ENCODE measurements around the gene KLK2.
"Not testable (repeated sequence)": the region's sequence is repeated elsewhere in the genome, so short reads cannot be mapped to it uniquely, and the experiment has no call there.

DNA sequence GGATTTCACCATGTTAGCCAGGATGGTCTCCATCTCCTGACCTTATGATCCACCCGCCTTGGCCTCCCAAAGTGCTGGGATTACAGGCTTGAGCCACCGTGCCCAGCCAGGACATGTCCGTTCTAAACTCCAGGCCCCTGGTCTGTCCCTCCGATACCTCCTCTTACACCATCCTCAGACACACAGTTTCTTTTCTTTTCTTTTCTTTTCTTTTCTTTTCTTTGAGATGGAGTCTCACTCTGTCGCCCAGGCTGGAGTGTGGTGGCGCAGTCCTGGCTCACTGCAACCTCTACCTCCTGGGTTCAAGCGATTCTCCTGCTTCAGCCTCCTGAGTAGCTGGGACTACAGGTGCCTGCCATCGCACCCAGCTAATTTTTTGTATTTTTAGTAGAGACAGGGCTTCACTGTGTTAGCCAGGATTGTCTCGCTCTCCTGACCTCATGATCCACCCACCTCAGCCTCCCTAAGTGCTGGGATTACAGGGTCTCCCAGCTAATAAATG is 22.9 kb downstream of the KLK2 start:
- not testable (repeated sequence) for TF ChIP-seq POLR2A, POLR2AphosphoS5, TAF1 (IDR thresholded peaks at IDR 0.05; ENCODE audit: low read depth, low read length)
